ENCODE results near the gene ILDR2. TPM values are rescaled to one million over a fixed set of nuclear protein-coding genes. Genes with fewer than 3 reads are reported as not detected.

The ILDR2 gene
- polyA plus RNA-seq, 1 of the 3 experiments (the other 2 are of a cell fraction) = 0.05 TPM

GRCh38 chr1:166900987-166901386 lies 74.4 kb downstream of the ILDR2 start (continued):
- TF ChIP-seq USF1 (IDR thresholded peaks at IDR 0.05; ENCODE audit: borderline replicate concordance, low read depth) = no peak
- no peak for TF ChIP-seq ELF1 (IDR thresholded peaks at IDR 0.05)
- no peak for TF ChIP-seq USF2 (IDR thresholded peaks at IDR 0.05; ENCODE audit: borderline replicate concordance, low read depth, low read length)
- TF ChIP-seq RFX5 (IDR thresholded peaks at IDR 0.05; ENCODE audit: low read length) = no peak

- Histone ChIP-seq H3K9me2 (no peaks in the 10 kb centered on the region), H3K79me2 (ENCODE audit: insufficient read depth) (no peaks in the 10 kb centered on the region), H3K4me3 (ENCODE audit: low read depth in 2 of 2, low read length in 1 of 2) (no peak overlapping the region), H3K27ac (ENCODE audit: low read depth in 2 of 2, low read length in 1 of 2) (no peak overlapping the region), H3K9me3 (no peaks in the 10 kb centered on the region), H3K9ac (no peak overlapping the region), H3F3A (replicated peaks; ENCODE audit: insufficient read depth) (no peaks in the 10 kb centered on the region), H3K4me2 (no peak overlapping the region), H3K27me3 (ENCODE audit: insufficient read depth) (no peaks in the 10 kb centered on the region), H4K20me1 (ENCODE audit: insufficient read depth) (no peaks in the 10 kb centered on the region), H2AFZ (ENCODE audit: low read depth) (no peak overlapping the region), H3K4me1 (ENCODE audit: control insufficient read depth in 1 of 2, insufficient read depth in 2 of 2, low read depth in 1 of 2, low read length in 1 of 2) (no peaks in the 10 kb centered on the region), H3K36me3 (replicated peaks in 1 of 2; ENCODE audit: control insufficient read depth in 1 of 2, insufficient read depth in 2 of 2, low read length in 1 of 2) (no peaks in the 10 kb centered on the region)
- POLR2A ChIA-PET = no interaction called here
- DNase-seq = no peak
- CTCF ChIA-PET = interaction anchor here (1.9 to 7.8 kb wide), 2 partner anchors 11 to 153 kb away, joined by 7 to 56 read pairs; no protein-coding TSS in a partner anchor
- no peak for TF ChIP-seq EP300 (IDR thresholded peaks at IDR 0.05; ENCODE audit: borderline replicate concordance in 1 of 2, low read depth in 1 of 2, low read length in 1 of 2)
- TF ChIP-seq USF2 (IDR thresholded peaks at IDR 0.05; ENCODE audit: borderline replicate concordance, low read depth, low read length) = no peak
- no peak for TF ChIP-seq FOSL2 (IDR thresholded peaks at IDR 0.05; ENCODE audit: borderline replicate concordance, low read depth)
- TF ChIP-seq PBX3 (IDR thresholded peaks at IDR 0.05) = no peak
- TF ChIP-seq IRF3 (IDR thresholded peaks at IDR 0.05; ENCODE audit: low read depth, low read length) = no peak
- TF ChIP-seq TCF12 (IDR thresholded peaks at IDR 0.05) = no peak
- no peak for TF ChIP-seq POLR2AphosphoS5 (IDR thresholded peaks at IDR 0.05; ENCODE audit: low read depth, low read length)
- no peak for TF ChIP-seq MEF2A (IDR thresholded peaks at IDR 0.05; ENCODE audit: borderline replicate concordance, low read depth)
- no peak for TF ChIP-seq SMC3 (IDR thresholded peaks at IDR 0.05; ENCODE audit: low read depth, low read length)
- no peak for TF ChIP-seq ZBTB33 (IDR thresholded peaks at IDR 0.05; ENCODE audit: borderline replicate concordance, low read depth)
- TF ChIP-seq REST (IDR thresholded peaks at IDR 0.05; ENCODE audit: low read depth, low read length) = no peak
- TF ChIP-seq RAD21 (IDR thresholded peaks at IDR 0.05; ENCODE audit: low read length) = no peak
- no peak for TF ChIP-seq CTCF (IDR thresholded peaks at IDR 0.05)
- no peak for TF ChIP-seq EZH2phosphoT487 (IDR thresholded peaks at IDR 0.05; ENCODE audit: borderline replicate concordance, low read depth)
- TF ChIP-seq RXRA (IDR thresholded peaks at IDR 0.05; ENCODE audit: borderline replicate concordance, low read depth) = no peak
- TF ChIP-seq GATA2 (CRISPR knock-in tag; IDR thresholded peaks at IDR 0.05) = no peak
Measured at GRCh38 chr1:166899769-166900168, 75.6 kb downstream of the ILDR2 start.
